Heart right ventricle (tissue), 16 donors: ENCODE data around the gene KCNG1. TPM values are rescaled to one million over a fixed set of nuclear protein-coding genes. Genes with fewer than 3 reads are reported as not detected.

Source experiments
- ATAC-seq, 8 donors: fragments of 200-7000 bp; cut with Tn5 transposase; one replicate each; pipeline ENCODE4 v1.9.1; 2020; ENCODE audit warnings: mild to moderate bottlenecking in 8 of 8, moderate library complexity in 8 of 8, moderate number of reproducible peaks in 1 of 8
- DNase-seq, 2 donors: peaks; one replicate each; pipeline ENCODE4 v3.0.0-alpha.2; 2020
- H3K27ac ChIP-seq, 10 donors: fragments of 200-600 bp; sonication (generic) in 2 of 10; one replicate each; pipeline versions ENCODE4 v1.5.0 to v1.8.0; 2020 to 2022; ENCODE audit warnings: mild to moderate bottlenecking in 3 of 10
- H3K27me3 ChIP-seq, 7 donors: fragments of 200-600 bp; one replicate each; pipeline ENCODE4 v1.8.0; 2021 to 2022; ENCODE audit warnings: mild to moderate bottlenecking in 2 of 7
- H3K36me3 ChIP-seq, 9 donors: fragments of 200-600 bp; sonication (generic) in 1 of 9; one replicate each; pipeline versions ENCODE4 v1.5.0 to v1.8.0; 2020 to 2022; ENCODE audit warnings: mild to moderate bottlenecking in 2 of 9
- H3K4me1 ChIP-seq, 9 donors: fragments of 200-600 bp; sonication (generic) in 1 of 9; one replicate each; pipeline versions ENCODE4 v1.5.0 to v1.8.0; 2020 to 2022; ENCODE audit warnings: mild to moderate bottlenecking in 4 of 9
- H3K4me3 ChIP-seq, 10 donors: fragments of 200-600 bp; sonication (generic) in 2 of 10; one replicate each; pipeline versions ENCODE4 v1.5.0 to v1.8.0; 2020 to 2022; ENCODE audit warnings: mild to moderate bottlenecking in 7 of 10, moderate library complexity in 2 of 10
- H3K9me3 ChIP-seq, 11 donors: fragments of 200-600 bp in 10 of 11; sonication (generic) in 2 of 11; one replicate each; pipeline versions ENCODE4 v1.5.0 to v1.8.0; 2013 to 2022; ENCODE audit warnings: mild to moderate bottlenecking in 2 of 11, control low read depth in 1 of 11, moderate library complexity in 1 of 11
- WGBS, 2 donors: extraction: QIAGEN DNeasy Blood & Tissue Kit; methylation state at CpG; one replicate each; pipeline ENCODE4 v1.1.7; 2013; ENCODE audit warnings: inconsistent platforms in 1 of 2; 5-methylcytosine and 5-hydroxymethylcytosine counted together
- intact Hi-C, 10 donors: fragments of 100-400 bp; cut with DNase I; formaldehyde crosslinking; loops; one replicate each; pipeline versions ENCODE4 v1.11.1 to v1.14.2; 2022
- polyA plus RNA-seq, 2 donors: library from polyadenylated mRNA; stranded (reverse); fragments of 200-250 nt; gene quantifications; one replicate each; pipeline ENCODE4 v1.2.3, GENCODE V29; 2013
- total RNA-seq, 10 donors: library from RNA; stranded (reverse); fragmentation: NEBNext Ultra II Directional in 3 of 10; extraction: Animal tissue kit (Norgen Biotek cat#: 25700) in 3 of 10; gene quantifications; one replicate each; pipeline versions ENCODE4 v1.2.1 to v1.2.4, GENCODE V29; 2021 to 2023
- TF ChIP-seq, protein P1 (sequence below), 9 donors: fragments of 200-600 bp; sonication (generic) in 2 of 9; IDR thresholded peaks; one replicate each; pipeline versions ENCODE4 v1.5.0 to v1.8.0; 2021 to 2022; ENCODE audit warnings: antibody characterized with exemption in 9 of 9, mild to moderate bottlenecking in 5 of 9, moderate library complexity in 1 of 9
- donor health status: Arrhythmogenic right ventricular cardiomyopathy.
- donor health status: ischemic (EF 13 %, LVEDD 7.1; RV severe dilation, severe dysfunction).
- donor health status: healthy with polysubstance abuse.
- donor health status: DM: no; HTN: yes; CAD: no.
- donor health status: DM: no; HTN: no; CAD: no.
- donor health status: ischemic (EF 25% LVEDD 6.9; RV normal size, moderate dysfunction).
- donor health status: ischemic (EF 25% LVEDD 5.7; RV mildly dilated, moderate dysfunction).
- donor health status: healthy.
- donor health status: DM: yes; HTN: yes; CAD: no.
- donor health status: Ischemic cardiomyopathy.
- donor health status: ischemic (EF 35%, LVEDD 5.7; RV mildly dilated, moderate dysfunction).
- donor health status: nonischemic (EF 11% LVEDD 7.7; RV severe dilation, severe dysfunction).
- donor health status: DM: yes; HTN: yes; CAD: no.
- donor health status: PGD.
- donor health status: ischemic (EF 29% LVEDD 5.4; RV normal size, mild dysfunction).
- donor health status: nonischemic (EF 23%, LVEDD 6.1; RV moderate dilation, normal function).

The KCNG1 gene
- total and polyA plus RNA-seq, 12 donors, result 0.15 to 0.99 (median 0.32) TPM; not detected in 4

DNA sequence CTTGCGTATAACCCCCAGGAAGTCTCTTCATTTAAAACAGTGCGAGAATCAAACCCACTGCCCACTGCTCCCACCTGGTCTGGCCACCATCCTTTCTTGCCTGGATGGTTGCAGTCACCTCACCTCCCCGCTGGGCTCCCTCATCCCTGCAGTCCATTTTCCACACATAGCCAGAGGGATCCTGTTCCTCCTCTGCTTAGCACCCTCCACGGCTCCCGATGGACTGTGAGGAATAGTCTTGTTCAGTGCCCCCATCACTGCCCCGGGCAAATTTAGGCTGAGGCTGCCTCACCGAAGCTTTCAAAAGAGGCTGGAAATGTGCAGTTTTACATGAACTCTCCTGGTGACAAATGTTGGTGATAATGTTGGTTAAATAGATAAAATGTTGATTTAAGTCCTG lies 17.7 kb downstream of the KCNG1 start:
- intact Hi-C loops, result no loop called here
- H3K27me3 ChIP-seq, result peaks cover 5 to 56% (median 15%) of the 10 kb centered on the region in 7 donors
- no peak overlapping the region for H3K4me3 ChIP-seq
- no peak overlapping the region for H3K27ac ChIP-seq
- ATAC-seq (no peak), DNase-seq (no peak)
- no peaks in the 10 kb centered on the region for H3K9me3 ChIP-seq
- 90 to 95% methylated on average over 7 of the region's 7 CpGs for WGBS, 2 donors
- no peaks in the 10 kb centered on the region for H3K4me1 ChIP-seq
- H3K36me3 ChIP-seq, result no peaks in the 10 kb centered on the region
- TF ChIP-seq, protein P1, sequence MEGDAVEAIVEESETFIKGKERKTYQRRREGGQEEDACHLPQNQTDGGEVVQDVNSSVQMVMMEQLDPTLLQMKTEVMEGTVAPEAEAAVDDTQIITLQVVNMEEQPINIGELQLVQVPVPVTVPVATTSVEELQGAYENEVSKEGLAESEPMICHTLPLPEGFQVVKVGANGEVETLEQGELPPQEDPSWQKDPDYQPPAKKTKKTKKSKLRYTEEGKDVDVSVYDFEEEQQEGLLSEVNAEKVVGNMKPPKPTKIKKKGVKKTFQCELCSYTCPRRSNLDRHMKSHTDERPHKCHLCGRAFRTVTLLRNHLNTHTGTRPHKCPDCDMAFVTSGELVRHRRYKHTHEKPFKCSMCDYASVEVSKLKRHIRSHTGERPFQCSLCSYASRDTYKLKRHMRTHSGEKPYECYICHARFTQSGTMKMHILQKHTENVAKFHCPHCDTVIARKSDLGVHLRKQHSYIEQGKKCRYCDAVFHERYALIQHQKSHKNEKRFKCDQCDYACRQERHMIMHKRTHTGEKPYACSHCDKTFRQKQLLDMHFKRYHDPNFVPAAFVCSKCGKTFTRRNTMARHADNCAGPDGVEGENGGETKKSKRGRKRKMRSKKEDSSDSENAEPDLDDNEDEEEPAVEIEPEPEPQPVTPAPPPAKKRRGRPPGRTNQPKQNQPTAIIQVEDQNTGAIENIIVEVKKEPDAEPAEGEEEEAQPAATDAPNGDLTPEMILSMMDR (IDR thresholded peaks at IDR 0.05), result no peak

DNA sequence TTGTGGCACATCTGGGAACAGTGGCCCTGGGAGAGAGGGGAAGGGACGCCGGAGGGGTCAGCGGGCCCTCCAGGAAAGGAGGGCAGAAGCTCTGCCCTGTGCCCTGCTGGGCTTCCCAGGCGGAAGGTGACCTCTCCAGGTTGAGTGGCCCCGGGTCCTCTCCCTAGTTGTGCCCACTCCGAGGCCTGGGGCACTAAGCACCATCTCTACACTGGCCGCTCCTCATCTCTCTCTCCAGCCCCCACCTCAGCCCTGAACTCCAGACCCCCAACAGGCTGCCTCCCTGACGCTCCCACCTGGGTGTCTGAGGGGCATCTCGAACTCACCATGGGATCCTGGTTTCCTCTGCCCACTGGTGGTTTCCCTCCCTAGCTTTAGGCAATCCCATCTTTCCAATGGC lies 18.1 kb downstream of the KCNG1 start:
- H3K4me1 ChIP-seq, result no peaks in the 10 kb centered on the region
- H3K9me3 ChIP-seq, result no peaks in the 10 kb centered on the region
- H3K27ac ChIP-seq, result no peak overlapping the region
- no peak overlapping the region for H3K4me3 ChIP-seq
- WGBS, 2 donors, result 93 to 96% methylated on average over 9 of the region's 9 CpGs
- no peak for ATAC-seq
- no peaks in the 10 kb centered on the region for H3K36me3 ChIP-seq
- intact Hi-C loops, result no loop called here
- TF ChIP-seq, protein P1 (IDR thresholded peaks at IDR 0.05), result no peak
- H3K27me3 ChIP-seq, result peaks cover 5 to 58% (median 17%) of the 10 kb centered on the region in 7 donors
- no peak for DNase-seq

DNA sequence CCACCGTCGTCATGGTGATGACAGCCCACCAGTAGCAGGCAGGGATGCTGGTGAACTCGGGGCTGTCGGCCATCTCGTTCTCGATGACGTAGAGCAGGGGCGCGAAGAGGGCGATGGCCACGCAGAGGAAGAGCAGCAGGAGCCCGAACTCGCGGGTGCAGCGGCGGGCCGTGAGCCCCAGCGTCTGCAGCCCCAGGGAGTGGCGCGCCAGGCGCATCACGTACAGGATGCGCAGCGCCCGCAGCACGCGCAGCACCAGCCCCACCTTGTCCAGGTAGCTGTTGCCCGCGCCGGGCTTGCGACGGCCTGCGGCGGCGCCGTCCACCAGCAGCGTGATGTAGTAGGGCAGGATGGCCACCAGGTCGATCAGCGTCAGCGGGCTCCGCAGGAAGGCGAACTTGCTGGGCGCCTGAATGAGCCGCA lies 18.6 kb downstream of the KCNG1 start:
- intact Hi-C loops, result no loop called here
- no peaks in the 10 kb centered on the region for H3K4me1 ChIP-seq
- TF ChIP-seq, protein P1 (IDR thresholded peaks at IDR 0.05), result no peak
- WGBS, 2 donors, result 92 to 94% methylated on average over 44 of the region's 44 CpGs
- H3K9me3 ChIP-seq, result no peaks in the 10 kb centered on the region
- H3K4me3 ChIP-seq, result no peak overlapping the region
- H3K27me3 ChIP-seq, result peaks cover 5 to 57% (median 17%) of the 10 kb centered on the region in 7 donors
- no peaks in the 10 kb centered on the region for H3K36me3 ChIP-seq
- ATAC-seq (no peak), DNase-seq (no peak)
- no peak overlapping the region for H3K27ac ChIP-seq

DNA sequence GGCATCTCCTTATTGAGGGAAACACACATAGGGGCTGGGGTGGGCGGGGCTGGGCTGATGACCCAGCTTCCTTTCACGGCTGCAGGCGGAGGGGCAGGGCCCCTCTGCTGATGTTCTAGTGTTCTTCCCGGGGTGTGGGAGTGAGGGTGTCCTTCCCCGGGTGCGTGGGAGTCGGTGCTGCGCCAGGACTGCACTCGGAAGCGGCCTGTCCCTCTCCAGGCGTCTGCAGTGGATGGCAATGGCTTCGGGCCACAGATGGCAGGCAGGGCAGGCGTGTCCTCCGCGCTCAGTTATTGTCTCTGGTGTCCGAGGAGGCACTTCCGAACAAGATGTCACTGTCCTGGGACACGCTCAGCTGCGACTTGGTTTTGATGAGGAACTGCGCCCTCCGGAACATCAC lies 19.2 kb downstream of the KCNG1 start:
- WGBS, 2 donors, result 69% methylated on average over 20 to 21 of the region's 21 CpGs
- Histone ChIP-seq H3K4me1 (no peaks in the 10 kb centered on the region), H3K36me3 (no peaks in the 10 kb centered on the region), H3K4me3 (no peak overlapping the region), H3K9me3 (no peaks in the 10 kb centered on the region), H3K27ac (no peak overlapping the region), H3K27me3 (peaks cover 5 to 57% (median 19%) of the 10 kb centered on the region in 7 donors)
- intact Hi-C loops, result no loop called here
- DNase-seq (no peak), ATAC-seq (no peak)
- TF ChIP-seq, protein P1 (IDR thresholded peaks at IDR 0.05), result no peak
